GM21515 (cell line): Measurements from ENCODE around the gene KCNQ1.

ENCODE experiments used
- ATAC-seq: cut with Tn5 transposase; IDR thresholded peaks from one replicate; pipeline ENCODE4 v1.9.1; 2021; ENCODE audit not compliant: unreplicated experiment

KCNQ1 gene

GRCh38 chr11:2459016-2459725 is 14.4 kb downstream of the KCNQ1 start:
- no peak for ATAC-seq

GRCh38 chr11:2459796-2460531 is 15.2 kb downstream of the KCNQ1 start:
- ATAC-seq = no peak

DNA sequence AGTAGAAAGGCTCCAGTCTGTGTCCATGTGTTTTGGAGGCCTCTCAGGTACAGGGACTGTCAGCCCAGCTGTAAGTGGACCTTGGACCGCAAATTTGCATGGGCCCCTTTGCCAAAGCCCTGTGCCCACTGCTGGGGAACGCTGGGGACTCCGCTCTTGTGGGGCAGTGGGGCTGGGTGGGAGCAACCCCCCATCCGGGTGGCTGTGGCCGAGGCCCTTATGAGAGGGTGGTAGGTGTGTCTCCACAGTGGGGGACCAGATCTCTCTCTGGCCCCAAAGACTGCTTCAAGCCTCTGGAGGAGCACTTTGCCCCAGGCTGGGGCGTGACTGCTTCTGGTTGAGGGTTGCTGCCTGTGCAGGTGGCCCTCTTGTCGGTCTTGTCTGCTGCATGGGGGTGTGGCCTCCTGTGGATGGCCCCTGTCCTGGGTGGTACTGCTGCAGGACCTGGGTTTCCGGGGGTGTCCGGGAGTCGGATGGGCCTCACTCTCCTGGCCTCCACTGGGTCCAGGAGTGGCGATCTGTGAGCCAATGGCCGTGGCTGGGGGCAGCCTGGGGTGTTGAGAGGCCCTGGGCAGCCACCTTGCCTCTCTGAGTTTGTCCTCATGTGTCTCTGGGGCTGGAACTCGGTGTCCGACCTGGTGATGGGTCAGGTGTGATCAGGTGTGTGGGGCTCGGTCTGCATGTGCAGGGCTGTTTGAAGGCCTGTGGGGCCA is 15.9 kb downstream of the KCNQ1 start:
- ATAC-seq = no peak

DNA sequence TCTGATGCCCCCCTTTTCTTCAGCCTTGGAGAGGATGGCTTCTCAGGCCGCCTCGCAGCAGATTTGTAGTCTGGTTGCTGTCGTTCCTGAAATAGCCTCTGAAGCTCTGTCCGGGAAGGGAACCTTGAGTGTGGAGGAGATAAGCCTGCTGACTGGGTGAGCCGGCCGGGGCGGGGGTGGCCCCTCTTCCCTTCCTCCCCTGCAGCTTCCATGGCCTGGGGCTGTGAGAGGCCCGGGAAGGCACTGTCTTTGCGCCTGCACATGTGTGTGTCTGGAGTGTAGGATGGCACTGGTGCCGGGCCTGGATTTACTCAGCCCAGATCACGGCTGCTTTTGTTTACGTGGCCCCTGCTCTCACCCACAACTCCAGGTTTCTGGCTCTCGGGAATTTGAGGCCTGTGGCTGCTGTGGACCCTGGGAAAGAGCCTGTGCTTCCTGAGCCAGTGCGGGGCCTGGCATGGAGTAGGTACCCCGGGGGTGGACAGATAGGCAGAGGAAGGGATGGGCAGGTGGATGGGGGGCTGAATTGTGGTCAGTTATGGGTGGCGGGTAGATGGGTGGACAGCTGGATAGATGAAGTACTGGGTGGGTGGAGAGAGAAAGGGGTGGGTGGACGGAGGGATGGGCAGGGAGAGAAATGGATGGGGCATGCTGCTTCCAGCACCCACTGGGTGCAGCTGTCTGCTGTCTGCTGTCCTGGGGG is 16.6 kb downstream of the KCNQ1 start:
- ATAC-seq = no peak

- no peak for ATAC-seq
These were observed 17.2 kb downstream of the KCNQ1 start for GRCh38 chr11:2461956-2462542.

- no peak for ATAC-seq
These were observed 17.8 kb downstream of the KCNQ1 start for GRCh38 chr11:2462543-2462985.

GRCh38 chr11:2462986-2463765 is 18.4 kb downstream of the KCNQ1 start:
- ATAC-seq = no peak

- no peak for ATAC-seq
These were observed 19.0 kb downstream of the KCNQ1 start for GRCh38 chr11:2463766-2464277.

DNA sequence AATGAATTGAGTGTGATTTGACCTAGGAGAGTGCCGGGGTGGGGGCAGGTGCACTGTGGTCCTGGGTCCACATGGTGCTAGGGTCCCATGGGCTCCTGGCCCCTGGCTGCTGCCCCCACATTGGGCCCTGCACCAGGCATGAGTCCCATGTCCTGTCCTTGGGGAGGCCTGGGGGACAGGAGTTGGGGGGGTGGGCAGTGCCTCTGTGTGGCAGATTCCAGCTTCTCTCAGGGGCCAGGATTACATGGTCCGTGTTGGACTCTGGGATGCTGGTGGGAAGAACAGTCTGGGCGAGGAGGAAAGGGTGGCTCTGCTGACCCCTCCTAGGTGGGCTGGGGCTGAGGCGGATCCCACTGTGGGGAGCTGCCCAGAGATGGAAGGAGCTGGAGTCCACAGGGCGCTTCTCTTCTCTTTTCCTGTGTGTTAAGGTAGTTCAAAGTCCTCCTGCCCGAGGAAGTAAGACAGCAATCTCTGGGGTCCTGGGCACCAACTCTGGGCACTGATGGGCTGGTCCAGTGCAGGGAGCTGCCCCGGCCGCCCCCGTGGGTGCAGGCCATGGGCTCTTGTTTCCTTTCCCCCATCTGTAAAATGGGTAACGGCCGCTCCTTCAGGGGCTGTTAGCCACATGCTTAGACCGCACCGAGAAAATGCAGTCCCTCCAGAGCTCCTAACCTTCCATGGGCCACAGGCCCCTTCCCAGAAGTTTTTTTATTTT is 19.8 kb downstream of the KCNQ1 start:
- no peak for ATAC-seq

DNA sequence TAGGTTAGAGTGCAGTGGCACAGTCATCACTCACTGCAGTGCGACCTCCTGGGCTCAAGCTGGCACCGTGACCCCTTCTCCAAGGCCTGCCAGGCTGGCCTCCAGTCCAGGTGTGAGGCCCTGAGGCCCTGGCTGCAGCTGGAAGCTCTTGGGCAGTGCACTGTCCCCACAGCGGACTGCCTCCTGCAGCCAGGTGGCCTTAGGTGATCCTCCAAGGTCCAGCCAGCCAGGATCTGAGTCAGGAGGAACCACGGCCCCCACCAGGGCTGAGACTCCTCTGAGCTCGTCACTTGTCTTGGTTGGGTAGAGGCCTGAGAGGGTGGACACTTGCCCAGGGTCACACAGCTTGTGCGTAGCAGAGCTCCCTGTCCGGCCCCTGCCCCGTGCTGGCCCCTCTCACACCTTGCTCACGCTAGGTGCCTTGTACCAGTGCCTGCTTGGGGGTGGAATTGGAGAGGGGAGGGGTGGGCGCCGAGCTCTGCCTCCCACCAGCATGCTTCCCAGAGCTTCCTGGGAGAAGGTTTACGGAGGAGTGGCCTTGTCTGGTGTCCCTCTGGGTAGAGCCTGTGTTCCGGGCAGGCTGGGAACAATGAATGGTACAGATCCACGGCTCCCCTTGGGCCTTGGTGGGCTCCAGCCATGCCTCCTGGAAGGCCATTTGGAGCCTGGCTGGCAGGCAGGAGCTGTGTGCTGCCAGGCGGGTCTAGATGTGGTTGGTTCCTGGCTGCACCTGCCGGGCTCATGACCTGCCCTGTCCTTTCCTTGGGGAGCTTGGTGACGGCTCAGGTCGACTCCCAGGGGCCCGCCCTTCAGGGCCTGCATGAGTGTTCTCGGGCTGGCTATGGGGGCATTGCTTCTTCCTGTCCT is 20.6 kb downstream of the KCNQ1 start:
- no peak for ATAC-seq

DNA sequence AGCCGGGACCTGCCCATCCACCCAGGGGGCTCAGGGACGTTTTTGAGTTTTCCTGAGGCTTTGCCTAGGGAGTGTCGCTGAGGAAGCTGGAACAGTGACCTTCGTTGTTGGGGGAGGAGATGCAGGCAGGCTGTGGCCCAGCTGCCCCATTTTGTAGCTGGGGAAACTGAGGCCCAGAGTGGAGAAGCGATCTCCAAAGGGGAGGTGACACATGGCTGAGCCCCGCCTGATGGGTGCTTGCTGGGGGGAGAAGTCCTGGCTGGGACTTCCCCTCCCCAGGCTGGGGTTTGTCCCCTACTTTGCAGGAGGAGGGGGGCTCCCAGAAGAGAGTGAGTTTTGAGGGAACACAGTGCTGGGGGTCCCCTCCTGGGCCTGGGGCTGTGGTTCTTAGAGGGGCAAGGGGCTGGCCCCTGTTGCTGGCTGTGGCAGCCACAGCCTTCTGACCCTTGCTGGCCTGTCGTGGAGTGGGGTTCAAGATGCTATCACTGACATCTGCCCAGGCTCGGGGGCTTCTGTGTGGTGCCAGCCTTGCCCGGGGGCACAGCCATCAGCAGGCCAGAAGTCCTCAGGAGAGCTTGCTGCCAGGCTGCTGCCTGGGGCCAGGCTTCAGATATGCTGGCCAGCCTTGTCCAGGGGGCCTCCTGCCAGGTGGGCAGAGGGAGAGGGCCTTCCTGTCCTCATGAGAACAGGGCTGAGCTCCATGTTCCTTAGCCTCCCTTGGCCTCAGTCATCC is 21.4 kb downstream of the KCNQ1 start:
- ATAC-seq = no peak

DNA sequence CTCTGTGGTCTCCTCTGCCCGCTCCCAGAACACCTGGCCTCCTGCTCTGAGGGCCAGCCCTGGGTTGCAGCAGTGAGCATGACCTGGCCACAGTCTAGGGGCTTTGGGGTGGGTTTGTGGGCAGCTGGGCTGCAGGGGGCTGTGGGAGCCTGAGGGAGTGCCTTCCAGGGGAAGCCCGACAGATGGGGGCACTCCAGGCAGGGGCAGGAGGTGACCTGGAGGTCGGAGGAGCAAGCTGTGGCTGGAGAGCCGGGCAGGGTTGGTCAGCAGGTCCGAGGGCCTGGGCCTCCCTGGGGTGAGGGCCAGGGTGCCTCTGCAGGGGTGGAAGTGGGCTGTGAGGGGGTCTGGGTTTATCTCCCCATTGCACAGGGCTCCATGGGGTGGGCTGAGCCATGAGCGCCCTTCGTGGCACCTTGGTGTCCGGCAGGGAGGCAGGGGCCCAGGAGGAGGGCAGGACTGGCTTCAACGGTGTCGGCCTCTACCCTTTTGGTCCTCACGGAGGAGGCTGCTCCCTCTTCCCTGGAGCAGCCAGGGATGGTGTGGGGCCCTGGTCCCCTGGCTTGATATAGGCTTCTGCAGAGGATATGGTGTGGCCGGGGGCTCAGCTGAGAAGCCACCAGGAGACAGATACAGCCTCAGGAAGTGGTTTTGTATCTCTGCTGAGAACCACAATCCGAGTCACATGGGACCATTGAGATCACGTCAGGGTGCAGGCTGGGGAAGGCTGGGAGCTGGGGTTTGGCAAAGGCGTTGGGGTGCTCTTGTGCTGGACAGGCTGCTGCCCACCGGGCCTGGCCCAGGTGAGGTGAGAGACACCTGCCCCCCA is 22.3 kb downstream of the KCNQ1 start:
- ATAC-seq = no peak

GRCh38 chr11:2467695-2468055 is 22.9 kb downstream of the KCNQ1 start:
- no peak for ATAC-seq

GRCh38 chr11:2468363-2469235 is 23.8 kb downstream of the KCNQ1 start:
- ATAC-seq = no peak

DNA sequence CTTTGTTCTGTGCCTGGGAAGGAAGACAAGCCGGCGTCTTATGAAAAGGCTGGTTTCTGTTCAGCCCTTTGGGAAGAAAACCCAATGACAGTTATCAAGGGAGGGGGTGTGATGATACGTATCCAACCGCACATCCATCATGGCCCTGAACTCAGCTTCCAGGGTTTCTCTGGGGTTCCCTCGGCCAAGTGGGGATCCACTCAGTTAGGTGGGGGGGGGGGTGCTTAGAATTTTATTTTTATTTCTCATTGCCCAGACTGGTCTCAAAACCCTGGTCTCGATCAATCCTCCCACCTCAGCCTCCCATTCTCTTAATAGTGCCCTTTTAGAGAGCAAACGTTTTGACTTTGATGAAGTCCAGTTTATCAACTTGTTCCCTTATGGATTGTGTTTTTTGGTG is 25.7 kb downstream of the KCNQ1 start:
- ATAC-seq = no peak
